Myocyte (in vitro differentiated cells): ENCODE measurements around the gene CRACR2B. TPM values are rescaled to one million over a fixed set of nuclear protein-coding genes. Genes with fewer than 3 reads are reported as not detected.

ENCODE experiments used
- DNase-seq: peaks from one replicate; pipeline ENCODE4 v3.0.0-alpha.2; 2012; ENCODE audit warnings: low read depth
- total RNA-seq: library from RNA; depleted of rRNA; stranded (reverse); fragments of >200 nt; gene quantifications from 2 replicates; pipeline ENCODE4 v1.2.3, GENCODE V29; 2014

CRACR2B gene
- total RNA-seq, 1 donor from 2014 or later, result 16.6 TPM

- no peak for DNase-seq
These were observed 32.7 kb upstream of the CRACR2B start for GRCh38 chr11:794766-795633.

- peak; percentile 74 for DNase-seq
These were observed 31.8 kb upstream of the CRACR2B start for GRCh38 chr11:795634-796564.

GRCh38 chr11:796565-797295 lies 31.0 kb upstream of the CRACR2B start:
- DNase-seq, result no peak

- DNase-seq, result peak; percentile 89
These were observed 30.2 kb upstream of the CRACR2B start for GRCh38 chr11:797296-798092.

- peak; percentile 76 for DNase-seq
These were observed 29.5 kb upstream of the CRACR2B start, which contains the start of gene SLC25A22 for GRCh38 chr11:798093-798713. SLC25A22 (minus strand) TSS chr11:798281; CDS start chr11:795006, 3,275 bp downstream.

GRCh38 chr11:799641-800316 lies 27.9 kb upstream of the CRACR2B start:
- DNase-seq, result no peak

- no peak for DNase-seq
These were observed 27.2 kb upstream of the CRACR2B start for GRCh38 chr11:800473-800872.

GRCh38 chr11:801097-801780 lies 26.5 kb upstream of the CRACR2B start:
- DNase-seq, result no peak

GRCh38 chr11:802018-802617 lies 25.6 kb upstream of the CRACR2B start:
- DNase-seq, result no peak

GRCh38 chr11:802693-803466 lies 24.8 kb upstream of the CRACR2B start:
- no peak for DNase-seq

GRCh38 chr11:803467-803742 lies 24.3 kb upstream of the CRACR2B start:
- DNase-seq, result no peak

- DNase-seq, result no peak
These were observed 23.7 kb upstream of the CRACR2B start for GRCh38 chr11:803770-804598.

- DNase-seq, result no peak
These were observed 23.1 kb upstream of the CRACR2B start for GRCh38 chr11:804599-804964.

- no peak for DNase-seq
These were observed 19.1 kb upstream of the CRACR2B start for GRCh38 chr11:808427-809286.

- DNase-seq, result peak; percentile 98
These were observed 18.3 kb upstream of the CRACR2B start, which contains the start of gene RPLP2 for GRCh38 chr11:809287-810039. RPLP2 (plus strand) TSS chr11:809967; CDS start chr11:810235, 268 bp downstream.
